Tibial nerve (tissue), 4 donors: ENCODE measurements around the gene WWC1.
"Not testable (repeated sequence)": the region's sequence is repeated elsewhere in the genome, so short reads cannot be mapped to it uniquely, and the experiment has no call there.

Source experiments
- EP300 ChIP-seq, 2 donors: sonication (generic); formaldehyde crosslinking; IDR thresholded peaks; one replicate each; pipeline ENCODE4 v1.6.1; 2017; ENCODE audit warnings: antibody characterized with exemption in 2 of 2, mild to moderate bottlenecking in 1 of 2
- POLR2A ChIP-seq, 2 donors: fragments of 450-650 bp; IDR thresholded peaks; one replicate each; pipeline ENCODE4 v1.6.1; 2017; ENCODE audit warnings: antibody characterized with exemption in 2 of 2, mild to moderate bottlenecking in 2 of 2, moderate library complexity in 2 of 2
- TF ChIP-seq, protein P1 (sequence below), 5 experiments: fragments of 200-600 bp in 3 of 5; fragments of 450-650 bp in 2 of 5; sonication (generic) in 3 of 5; IDR thresholded peaks; one replicate each; pipeline ENCODE4 v1.5.1; 2016 to 2019; ENCODE audit warnings: antibody characterized with exemption in 5 of 5, mild to moderate bottlenecking in 3 of 5, moderate library complexity in 2 of 5

DNA sequence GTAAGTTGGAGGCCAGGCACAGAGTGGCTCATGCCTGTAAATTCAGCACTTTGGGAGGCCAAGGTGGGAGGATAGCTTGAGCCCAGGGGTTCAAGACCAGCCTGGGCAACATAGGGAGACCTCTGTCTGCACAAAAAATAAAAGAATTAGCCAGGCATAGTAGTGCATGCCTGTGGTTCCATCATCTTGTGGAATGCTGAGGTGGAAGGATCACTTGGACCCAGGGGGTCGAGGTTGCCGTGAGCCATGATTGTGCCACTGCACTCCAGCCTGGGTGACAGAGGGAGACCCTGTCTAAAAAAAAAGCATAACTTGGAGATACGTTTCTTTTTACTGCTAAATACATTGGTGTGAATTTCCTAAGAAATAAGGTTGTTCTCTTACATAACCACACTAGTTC lies 19.1 kb downstream of the WWC1 start:
- TF ChIP-seq POLR2A, EP300 (IDR thresholded peaks at IDR 0.05): not testable (repeated sequence)
- TF ChIP-seq, protein P1, sequence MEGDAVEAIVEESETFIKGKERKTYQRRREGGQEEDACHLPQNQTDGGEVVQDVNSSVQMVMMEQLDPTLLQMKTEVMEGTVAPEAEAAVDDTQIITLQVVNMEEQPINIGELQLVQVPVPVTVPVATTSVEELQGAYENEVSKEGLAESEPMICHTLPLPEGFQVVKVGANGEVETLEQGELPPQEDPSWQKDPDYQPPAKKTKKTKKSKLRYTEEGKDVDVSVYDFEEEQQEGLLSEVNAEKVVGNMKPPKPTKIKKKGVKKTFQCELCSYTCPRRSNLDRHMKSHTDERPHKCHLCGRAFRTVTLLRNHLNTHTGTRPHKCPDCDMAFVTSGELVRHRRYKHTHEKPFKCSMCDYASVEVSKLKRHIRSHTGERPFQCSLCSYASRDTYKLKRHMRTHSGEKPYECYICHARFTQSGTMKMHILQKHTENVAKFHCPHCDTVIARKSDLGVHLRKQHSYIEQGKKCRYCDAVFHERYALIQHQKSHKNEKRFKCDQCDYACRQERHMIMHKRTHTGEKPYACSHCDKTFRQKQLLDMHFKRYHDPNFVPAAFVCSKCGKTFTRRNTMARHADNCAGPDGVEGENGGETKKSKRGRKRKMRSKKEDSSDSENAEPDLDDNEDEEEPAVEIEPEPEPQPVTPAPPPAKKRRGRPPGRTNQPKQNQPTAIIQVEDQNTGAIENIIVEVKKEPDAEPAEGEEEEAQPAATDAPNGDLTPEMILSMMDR (IDR thresholded peaks at IDR 0.05): not testable (repeated sequence)
